GM21825 (cell line): Measurements from ENCODE around the gene TOB2.
"Not testable (repeated sequence)": the region's sequence is repeated elsewhere in the genome, so short reads cannot be mapped to it uniquely, and the experiment has no call there.

Experiments used
- ATAC-seq: cut with Tn5 transposase; IDR thresholded peaks from one replicate; pipeline ENCODE4 v1.9.1; 2021; ENCODE audit warnings: mild to moderate bottlenecking, moderate library complexity; ENCODE audit not compliant: unreplicated experiment

The TOB2 gene

DNA sequence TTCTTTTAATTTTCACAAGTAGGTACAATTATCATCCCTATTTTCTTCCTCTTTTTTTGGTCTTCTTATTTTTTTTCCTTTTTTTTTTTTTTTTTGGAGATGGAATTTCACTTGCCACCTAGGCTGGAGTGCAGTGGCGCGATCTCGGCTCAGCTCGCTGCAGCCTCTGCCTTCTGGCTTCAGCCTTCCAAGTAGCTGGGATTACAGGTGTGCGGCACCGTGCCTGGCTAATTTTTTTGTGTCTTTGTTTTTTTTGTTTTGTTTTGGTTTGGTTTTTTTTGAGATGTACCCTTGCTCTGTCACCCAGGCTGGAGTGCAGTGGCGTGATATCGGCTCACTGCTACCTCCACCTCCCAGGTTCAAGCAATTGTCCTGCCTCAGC lies 16.7 kb downstream of the TOB2 start:
- ATAC-seq: no peak

DNA sequence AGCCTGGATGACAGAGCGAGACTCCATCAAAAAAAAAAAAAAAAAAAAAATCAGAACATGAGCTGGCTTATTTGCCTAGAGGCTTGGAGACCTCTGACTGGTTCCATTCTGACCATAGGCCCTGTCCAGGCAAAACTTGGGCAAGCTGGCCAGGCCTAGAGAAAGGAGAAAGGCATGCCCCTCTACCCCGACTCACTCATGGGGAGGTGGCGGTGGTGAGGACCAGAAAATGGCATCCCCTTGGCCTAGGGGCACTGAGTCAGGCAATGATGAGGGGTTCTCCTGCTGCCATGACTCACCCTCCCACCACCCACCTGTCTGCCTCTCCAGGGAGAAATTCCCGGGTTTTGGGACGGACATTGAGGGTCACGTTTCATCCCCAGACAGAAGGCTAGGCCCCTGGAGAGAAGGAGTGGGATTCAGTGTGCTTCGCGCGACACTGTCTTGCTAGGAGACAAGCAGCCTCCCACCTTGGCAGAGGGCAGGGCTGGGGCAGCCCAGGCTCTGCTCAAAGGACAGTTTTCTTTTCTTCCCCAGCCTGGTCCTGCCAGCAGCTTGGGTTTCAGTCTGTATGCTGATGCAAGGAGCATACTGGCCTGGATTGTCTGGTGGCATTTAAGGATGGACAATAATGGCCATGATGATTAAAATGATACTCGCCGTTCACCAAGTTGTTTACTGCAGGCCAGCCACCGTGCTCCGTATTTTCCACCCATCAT lies 17.2 kb downstream of the TOB2 start:
- no peak for ATAC-seq

GRCh38 chr22:41425660-41426365 lies 20.8 kb downstream of the TOB2 start:
- ATAC-seq: no peak

DNA sequence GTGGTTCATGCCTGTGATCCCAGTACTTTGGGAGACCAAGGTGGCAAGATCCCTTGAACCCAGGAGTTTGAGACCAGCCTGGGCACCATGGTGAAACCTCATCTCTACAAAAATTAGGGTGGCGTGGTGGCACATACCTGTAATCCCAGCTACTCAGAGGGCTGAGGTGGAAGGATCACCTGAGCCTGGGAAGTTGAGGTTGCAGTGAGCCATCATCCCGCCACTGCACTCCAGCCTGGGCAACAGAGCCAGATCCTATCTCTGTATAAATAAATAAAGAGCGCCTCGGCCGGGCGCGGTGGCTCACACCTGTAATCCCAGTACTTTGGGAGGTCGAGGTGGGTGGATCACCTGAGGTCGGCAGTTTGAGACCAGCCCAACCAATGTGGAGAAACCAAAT lies 27.9 kb downstream of the TOB2 start:
- ATAC-seq: no peak

GRCh38 chr22:41417622-41418390 lies 28.8 kb downstream of the TOB2 start:
- ATAC-seq: no peak

GRCh38 chr22:41415554-41415953 lies 31.0 kb downstream of the TOB2 start:
- no peak for ATAC-seq

DNA sequence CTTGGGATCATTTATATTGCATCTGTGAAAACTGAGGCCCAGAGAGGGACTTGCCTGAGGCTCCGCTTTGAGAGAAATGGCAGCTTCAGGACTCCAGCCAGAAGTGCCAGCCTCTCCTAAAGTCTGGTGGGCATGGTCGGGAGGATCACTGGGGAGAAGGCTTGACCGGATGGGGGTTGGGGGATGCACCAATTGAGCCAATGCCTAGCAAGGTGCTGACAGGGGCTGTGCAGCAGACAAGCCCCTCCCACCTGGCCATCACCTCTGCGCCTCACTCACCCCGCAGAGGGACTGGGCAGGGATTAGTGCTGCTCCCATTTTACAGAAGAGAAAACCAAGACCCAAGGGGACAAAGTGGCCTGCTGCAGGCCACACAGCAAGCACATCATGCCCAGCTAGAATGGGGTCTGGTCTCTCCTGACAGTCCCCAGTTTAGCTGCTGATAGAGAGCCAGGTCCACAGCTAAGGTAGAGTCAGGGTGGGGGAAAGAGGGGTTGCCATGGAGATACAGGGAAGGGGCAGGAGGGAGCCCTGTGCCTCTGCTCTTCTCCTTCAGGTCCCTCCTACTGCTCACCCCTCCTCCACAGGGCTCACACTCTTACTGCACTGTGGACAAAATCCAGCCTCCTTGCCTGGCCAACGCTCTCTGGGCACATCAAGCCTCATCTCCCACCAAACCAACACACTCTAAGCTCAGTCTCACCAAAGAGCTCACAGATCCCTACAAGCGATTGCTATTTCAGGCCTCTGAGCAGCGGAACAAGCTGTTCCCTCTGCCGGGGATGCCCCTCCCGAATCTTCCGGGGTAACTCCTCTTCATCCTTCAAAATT lies 35.4 kb downstream of the TOB2 start:
- no peak for ATAC-seq

DNA sequence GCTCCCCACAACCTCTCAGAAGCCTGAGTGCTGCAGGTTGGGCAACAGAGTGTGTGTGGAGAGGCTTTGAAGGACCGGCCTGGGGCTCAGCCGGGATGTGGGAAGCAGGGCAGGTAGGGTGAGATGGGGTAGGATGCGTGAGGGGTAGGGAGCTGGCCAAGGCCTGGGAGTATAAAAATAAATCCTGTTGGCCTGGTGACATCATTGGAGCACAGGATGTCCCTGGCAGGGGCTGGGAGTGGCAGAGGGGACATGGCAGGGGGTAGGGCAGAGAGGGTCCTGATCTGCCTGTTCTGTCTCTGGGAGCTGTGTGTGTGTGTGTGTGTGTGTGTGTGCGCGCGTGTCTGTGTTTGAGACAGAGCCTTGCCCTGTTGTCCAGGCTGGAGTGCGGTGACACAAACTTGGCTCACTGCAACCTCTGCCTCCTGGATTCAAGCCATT lies 36.3 kb downstream of the TOB2 start:
- ATAC-seq: no peak

GRCh38 chr22:41408665-41409064 lies 37.9 kb downstream of the TOB2 start:
- ATAC-seq: no peak

DNA sequence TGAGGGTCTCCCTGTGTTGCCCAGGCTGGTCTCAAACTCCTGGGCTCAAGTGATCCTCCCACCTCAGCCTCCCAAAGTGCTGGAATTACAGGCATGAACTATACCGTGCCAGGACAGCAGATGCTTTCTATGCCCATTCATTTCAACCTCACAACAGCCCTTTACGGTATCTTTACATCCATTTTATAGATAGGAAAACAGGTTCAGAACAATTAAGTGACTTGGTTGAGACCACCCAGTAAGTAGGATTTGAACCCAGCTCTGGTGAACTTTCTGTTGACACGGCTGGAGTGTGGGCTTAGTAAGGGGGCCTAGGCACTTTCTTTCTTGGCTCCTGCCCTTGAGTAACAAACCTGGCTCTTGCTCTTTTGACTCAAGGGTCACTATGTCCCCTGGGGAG lies 39.2 kb downstream of the TOB2 start:
- ATAC-seq: no peak

DNA sequence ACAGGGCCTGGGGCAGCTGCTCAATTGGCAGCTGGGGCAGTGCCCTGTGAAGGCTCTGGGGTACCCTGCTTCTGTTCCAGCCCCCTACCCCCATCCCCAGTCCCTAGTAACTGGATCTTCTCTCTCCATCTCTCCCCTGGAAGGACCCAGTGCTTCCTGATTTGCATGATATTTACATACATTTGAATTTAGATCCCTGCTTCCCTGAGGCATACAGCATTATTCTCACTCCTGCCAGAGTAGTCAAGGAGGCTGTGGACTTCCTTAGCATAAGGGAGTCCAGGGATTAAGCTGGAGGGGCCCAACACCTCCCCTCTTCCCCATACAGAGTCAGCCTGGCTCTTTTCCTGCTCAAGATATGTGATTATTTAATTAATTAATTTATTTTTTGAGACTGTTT lies 40.2 kb downstream of the TOB2 start:
- no peak for ATAC-seq

GRCh38 chr22:41405588-41405987 lies 41.0 kb downstream of the TOB2 start:
- ATAC-seq: no peak

- ATAC-seq: peak; percentile 74
Measured at GRCh38 chr22:41403532-41404318, 42.9 kb downstream of the TOB2 start.

DNA sequence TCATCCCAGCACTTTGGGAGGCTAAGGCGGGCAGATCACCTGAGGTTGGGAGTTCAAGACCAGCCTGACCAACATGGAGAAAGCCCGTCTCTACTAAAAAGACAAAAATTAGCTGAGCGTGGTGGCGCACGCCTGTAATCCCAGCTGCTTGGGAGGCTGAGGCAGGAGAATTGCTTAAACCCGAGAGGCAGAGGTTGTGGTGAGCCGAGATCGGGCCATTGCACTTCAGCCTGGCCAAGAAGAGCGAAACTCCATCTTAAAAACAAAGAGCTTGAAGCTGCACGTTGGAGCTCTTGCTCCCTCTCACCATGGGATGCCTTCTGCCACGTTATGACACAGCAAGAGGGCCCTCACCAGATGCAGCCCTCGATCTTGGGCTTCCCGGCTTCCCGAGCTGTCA lies 43.8 kb downstream of the TOB2 start:
- not testable (repeated sequence) for ATAC-seq

- no peak for ATAC-seq
Measured at GRCh38 chr22:41401781-41402648, 44.6 kb downstream of the TOB2 start.

- ATAC-seq: no peak
Measured at GRCh38 chr22:41398921-41399320, 47.7 kb downstream of the TOB2 start.

DNA sequence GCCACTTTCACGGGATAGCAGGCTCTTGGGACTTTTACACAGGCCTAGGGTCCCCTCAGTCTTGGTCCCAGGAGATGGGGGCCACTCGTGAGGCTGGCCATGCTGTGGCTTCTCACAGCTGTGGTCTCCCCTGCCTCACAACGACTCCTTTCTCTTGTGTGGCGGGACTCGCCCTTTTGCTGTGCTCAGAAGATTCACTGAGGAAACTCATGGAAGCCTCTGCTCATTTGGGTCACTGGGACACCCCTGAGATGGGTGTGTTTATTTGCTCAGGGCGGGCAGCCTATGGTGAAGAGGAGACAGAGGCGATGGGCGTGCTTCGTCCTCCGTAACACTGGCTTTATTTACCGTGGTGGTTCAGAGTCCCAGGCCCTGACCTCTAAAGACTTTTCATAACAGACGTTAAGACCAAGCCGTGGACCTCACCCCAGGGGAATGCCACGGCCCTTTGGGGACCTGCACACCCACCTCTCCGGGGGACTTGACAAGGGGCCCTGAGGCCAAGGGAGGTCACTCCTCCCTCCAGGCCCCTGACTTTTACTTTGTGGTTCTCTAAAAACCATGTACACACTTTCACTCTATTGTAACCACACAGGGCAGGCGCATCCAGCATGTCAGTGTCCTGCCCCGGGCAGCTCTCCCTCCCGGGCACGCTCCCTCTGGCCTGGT lies 49.3 kb downstream of the TOB2 start:
- no peak for ATAC-seq

DNA sequence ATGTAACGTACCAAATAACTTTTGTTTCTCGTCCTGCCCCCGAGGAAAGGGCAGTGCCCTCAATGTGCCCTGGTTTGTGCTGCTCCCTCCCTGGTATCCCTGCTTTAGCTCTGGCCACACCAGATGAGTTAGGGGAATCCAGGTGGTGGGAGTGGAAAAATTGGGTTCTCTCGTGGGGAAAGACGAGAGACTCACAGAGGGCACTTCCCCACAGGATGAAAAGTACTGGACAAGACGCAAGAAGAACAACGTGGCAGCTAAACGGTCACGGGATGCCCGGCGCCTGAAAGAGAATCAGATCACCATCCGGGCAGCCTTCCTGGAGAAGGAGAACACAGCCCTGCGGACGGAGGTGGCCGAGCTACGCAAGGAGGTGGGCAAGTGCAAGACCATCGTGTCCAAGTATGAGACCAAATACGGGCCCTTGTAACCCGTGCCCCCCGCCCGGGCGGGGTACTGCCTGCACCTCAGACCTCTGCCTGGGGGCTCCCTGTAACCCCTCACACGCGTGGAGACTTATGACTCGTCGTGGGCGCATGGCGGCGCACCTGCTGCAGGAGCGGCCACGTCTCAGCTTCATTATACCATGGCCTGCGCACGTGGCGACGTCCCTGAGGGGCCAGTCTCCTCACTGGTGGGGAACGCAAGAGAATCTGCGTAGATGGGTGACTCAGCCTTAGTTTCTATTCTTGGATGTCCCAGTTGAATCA lies 50.9 kb downstream of the TOB2 start:
- no peak for ATAC-seq
